ENCODE results near the gene TSPAN9.

Gene TSPAN9

GRCh38 chr12:3081091-3081490 lies 3.9 kb downstream of the TSPAN9 start:
- no peak for DNase-seq

DNA sequence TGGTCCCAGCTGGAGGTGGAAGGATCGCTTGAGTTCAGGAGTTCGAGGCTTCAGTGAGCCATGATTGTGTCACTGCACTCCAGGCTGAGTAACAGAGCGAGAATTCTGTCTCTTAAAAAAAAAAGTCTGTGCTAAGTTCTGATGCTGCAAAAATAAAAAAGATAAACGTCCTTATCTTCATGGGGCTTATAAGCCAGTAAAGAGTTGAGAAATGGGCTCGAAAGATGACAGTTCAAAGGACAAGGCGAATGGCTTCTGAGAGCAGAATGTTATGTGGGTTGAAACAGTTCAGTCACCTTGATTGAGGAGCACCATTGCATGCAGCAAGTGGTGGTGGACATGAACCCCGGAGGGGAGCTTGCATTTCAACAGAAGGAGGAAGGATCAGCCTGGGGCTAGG lies 4.7 kb downstream of the TSPAN9 start:
- DNase-seq: no peak

DNA sequence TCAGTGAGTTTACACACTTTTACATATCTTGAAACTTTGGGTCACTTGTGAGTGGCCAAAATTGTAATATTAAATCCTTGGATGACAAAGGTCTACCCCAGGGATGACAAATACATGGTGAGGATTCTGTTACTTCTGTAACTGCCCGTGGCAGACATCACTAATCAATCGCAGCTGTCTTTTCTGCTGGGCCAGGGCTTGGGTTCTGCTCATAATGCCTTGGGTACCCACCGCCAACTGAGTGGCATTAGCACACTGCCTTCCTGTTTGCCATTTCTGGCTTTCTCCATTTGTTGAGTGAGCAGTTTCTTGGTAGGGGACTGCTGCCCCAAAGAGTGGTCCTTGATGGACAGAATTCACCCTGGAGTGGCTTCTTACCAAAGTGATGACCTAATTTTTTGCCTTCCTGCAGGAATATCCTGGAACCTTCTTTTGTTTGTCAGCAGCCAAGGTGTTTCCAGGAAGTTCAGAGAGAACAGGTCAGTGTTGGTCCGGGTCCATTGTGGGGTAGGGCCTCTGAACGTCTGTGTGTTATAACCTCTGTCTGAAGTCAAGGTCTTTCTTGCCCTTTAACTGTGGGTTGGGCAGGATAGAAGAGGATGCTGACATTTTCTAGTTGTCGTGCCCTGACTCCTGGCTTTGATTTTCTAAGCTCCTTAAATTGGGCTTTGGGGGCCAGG lies 6.2 kb downstream of the TSPAN9 start:
- DNase-seq: no peak

GRCh38 chr12:3083921-3084347 lies 6.8 kb downstream of the TSPAN9 start:
- no peak for DNase-seq

DNA sequence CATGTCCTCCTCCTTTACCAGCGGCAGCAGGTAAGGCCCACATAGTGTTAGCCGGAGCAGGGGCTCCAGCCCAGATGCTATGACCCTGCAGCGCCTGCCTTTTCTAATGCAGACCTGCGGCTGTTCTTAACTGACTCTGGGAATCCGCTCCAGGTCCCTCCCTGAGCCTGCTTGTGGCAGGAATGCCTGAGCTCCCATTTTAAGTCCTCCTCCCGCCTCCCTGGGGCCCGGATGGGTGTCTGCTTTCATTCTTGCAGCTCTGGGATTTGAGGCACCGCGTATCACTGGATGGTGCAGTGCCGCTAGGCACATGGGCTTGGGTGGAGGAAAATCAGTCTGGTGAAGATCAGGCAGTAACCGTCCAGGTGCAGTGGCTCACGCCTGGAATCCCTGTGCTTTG lies 7.6 kb downstream of the TSPAN9 start:
- DNase-seq: no peak

- DNase-seq: no peak
These were observed 8.4 kb downstream of the TSPAN9 start for GRCh38 chr12:3085341-3086139.

DNA sequence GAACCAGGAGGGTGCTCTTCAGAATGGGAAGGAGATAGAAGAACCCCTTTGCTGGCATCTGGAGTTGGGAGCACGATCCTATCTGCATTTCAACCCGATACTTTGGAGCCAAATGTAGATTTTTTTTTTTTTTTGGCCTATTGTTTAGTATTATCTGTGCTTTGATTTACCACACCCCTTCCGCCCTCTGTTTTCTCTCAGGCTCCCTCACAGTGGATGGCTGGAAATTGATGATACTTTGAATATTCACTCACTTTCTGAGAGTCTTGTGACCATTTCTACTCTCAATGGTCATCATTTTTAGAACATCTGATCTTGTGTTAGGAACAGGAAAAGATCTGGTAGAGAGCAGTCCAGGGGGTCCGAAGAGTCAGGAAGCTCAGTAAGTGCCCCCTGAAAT lies 9.0 kb downstream of the TSPAN9 start:
- no peak for DNase-seq

GRCh38 chr12:3086729-3087323 lies 9.6 kb downstream of the TSPAN9 start:
- DNase-seq: no peak

- no peak for DNase-seq
These were observed 10.8 kb downstream of the TSPAN9 start for GRCh38 chr12:3087758-3088650.

- DNase-seq: no peak
These were observed 12.4 kb downstream of the TSPAN9 start for GRCh38 chr12:3089588-3089987.

- DNase-seq: no peak
These were observed 13.3 kb downstream of the TSPAN9 start for GRCh38 chr12:3090240-3091037.

DNA sequence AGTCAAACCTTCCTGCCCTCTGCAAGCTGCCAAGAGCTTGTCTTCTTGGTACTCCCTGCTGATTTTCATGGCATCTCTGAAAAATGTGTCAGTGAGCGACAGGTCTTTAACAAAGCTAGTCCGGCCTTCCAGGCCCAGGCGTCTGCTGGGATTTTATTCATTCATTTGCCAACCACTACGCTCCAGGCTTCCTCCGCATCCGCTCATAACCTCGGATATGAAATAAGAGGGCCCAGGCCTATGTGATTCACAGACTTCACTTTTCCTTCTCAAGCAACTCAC lies 13.8 kb downstream of the TSPAN9 start:
- no peak for DNase-seq

DNA sequence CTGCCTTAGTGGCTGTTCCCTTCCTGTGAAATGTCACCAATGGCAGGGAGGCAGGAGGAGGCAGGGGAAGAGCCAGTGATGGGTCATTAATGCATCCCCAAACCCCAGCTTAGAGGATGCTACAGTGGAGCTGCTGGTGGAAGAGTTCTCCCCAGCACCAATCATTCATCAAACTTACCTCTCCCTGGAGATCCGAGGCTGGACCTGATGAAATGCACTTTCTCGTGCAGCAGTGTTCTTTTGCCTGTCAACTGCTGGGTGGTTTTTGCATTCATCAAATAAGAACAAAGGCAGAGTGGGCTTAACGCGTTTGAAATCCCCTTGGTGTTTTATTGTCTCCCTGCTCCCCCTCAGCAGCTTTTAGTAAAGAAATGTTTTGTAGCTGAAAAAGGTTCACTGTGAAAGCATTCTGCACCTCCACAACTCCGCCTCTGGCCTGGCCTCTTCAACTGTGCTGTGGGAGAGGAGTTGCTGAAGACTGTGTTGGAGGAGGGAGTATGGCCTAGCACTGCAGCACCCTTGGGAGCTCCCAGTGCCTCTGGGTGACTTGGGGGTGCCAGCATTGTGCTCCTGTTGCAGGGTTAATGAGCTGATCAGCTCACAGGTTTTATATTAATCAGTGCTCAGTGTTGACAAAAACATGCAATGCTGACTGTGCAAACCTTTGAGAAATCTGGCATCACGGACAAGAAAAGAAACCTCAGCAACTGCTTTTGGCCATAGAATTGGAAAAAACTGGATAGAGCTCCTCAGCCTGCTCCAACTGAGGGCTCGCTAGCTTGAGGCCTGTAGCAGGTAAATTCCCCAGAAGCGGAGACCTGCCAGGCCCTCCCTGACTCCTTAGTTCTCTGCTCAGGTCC lies 14.4 kb downstream of the TSPAN9 start:
- no peak for DNase-seq

GRCh38 chr12:3092764-3093163 lies 15.6 kb downstream of the TSPAN9 start:
- DNase-seq: no peak

GRCh38 chr12:3097186-3097804 lies 20.1 kb downstream of the TSPAN9 start:
- no peak for DNase-seq

DNA sequence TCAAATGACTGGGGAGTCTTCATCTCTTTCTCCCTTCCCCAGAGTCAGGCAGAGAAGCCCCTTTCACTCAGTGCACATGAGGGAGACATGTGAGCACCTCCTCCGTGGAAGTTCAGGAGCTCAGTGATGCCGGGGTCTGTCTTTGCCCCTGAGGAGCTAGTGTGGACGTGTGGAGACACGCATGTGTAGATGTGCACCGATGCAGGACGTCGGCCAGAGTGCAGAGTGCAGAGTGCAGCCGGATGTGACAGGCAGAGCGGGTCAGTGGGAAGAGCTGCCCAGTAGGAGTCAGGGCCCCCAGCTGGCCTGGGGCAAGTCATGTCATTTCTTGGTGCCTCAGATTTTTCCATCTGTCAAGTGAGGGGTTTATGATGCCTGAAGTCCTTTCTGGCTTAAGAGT lies 20.7 kb downstream of the TSPAN9 start:
- no peak for DNase-seq

DNA sequence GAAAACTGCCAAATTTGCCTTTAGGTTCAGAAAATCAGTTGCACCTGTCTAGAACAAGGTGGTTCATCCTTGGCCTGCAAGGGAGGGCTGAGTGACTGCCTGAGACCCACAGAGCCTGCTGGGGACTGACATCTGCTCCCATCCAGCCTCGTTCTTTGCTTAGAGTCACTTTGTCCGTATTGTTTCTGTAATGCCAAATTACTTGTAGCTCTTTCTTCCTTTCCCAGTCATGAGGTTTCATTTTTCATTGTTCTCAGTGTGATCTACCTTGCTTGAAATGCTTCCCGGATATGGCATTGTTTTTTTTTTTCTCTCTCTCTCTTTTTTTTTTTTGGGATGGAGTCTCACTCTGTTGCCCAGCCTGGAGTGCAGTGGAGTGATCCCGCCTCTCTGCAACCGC lies 21.3 kb downstream of the TSPAN9 start:
- DNase-seq: no peak

- no peak for DNase-seq
These were observed 22.0 kb downstream of the TSPAN9 start for GRCh38 chr12:3099146-3099545.

DNA sequence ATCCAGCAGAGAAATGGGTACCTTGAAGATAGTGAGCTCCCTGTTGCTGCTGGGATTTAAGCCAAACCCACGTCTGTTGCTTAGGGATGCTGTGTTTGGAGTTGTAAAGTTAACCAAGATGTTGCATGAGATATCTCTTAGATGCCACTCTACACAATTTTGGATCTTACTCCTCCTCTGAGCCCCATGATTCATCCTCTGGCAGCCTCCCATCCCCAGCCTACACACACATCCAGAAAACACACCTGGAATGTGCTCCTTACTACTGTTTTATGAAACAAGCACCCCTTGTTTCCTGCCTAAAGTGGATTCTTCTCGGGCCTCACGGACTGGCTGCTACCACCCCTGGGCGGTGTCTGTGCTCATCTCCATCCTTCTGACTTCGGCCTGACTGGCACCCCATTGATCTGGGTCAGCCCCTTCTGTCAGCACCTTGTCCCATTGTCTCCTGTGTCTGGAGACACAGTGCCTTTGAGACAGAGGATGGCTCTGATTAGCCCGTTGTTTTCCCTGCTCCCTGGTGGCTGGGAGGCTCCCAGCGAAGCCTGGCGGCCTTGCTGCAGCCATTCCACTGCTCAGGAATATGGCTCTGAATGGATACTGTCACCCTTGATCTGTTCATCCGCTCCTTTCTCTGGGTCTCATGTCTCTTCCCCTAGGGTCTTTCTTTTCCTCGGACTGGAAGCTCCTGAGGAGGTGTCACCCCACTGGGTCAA lies 24.3 kb downstream of the TSPAN9 start:
- no peak for DNase-seq

GRCh38 chr12:3102771-3103410 lies 25.7 kb downstream of the TSPAN9 start:
- no peak for DNase-seq

All from T-helper 2 cell (primary cell).